OCI-LY3 (cell line): ENCODE measurements around the gene SH3RF3.

ENCODE experiments used
- EZH2phosphoT487 ChIP-seq: fragments of 200-600 bp; shearing (Covaris generic); IDR thresholded peaks from 2 replicates; pipeline ENCODE4 v1.6.1; 2018; ENCODE audit warnings: antibody characterized with exemption, mixed run types, low read depth
- TF ChIP-seq, protein P1 (sequence below): fragments of 200-600, 300-600 bp; sonication (generic); IDR thresholded peaks from 2 replicates; pipeline ENCODE4 v1.5.1; 2014; ENCODE audit warnings: antibody characterized with exemption, low read length, low read depth

DNA sequence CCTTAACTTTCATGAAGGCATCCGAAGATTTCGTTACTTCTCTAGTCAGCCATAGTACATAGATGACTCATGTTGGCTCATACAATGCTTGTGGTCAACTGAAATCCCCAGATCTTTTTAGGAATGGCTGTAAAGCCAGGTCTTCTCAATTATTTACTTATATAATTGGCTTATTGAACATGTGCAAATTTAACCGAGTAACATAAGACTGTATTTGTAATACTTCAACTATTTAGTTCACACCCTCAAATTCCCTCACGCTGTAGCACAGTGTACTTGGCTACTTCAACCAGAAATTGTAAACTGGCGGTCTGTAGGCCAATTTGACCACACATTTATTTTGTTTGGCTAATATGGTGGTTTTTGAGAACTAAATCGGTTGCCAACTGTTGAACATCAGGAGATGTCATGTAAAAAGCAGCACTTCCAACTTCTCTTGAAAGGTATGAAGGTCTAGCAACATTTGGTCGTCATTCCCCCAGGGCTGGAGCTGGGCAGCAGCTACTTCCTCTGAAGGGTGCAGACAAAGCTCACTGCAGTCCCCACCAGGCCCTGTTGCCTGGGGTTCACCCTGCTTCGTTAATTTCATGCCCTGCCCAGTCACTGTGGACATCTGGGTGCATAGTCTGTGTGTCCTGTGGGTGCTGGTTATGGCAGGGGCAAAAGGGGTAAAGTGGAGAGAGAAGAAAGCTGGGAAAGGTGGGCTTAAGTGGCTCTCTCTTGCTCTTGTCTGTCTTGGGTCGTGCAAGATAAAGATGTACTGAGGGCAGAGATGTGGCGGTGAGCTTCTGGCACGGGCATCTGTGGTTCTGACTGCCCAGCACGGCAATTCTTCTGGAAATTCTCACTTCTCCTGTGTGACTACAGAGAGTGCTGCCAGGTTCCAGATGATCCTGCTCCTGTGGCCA is 3.2 kb upstream of the SH3RF3 start:
- TF ChIP-seq, protein P1, sequence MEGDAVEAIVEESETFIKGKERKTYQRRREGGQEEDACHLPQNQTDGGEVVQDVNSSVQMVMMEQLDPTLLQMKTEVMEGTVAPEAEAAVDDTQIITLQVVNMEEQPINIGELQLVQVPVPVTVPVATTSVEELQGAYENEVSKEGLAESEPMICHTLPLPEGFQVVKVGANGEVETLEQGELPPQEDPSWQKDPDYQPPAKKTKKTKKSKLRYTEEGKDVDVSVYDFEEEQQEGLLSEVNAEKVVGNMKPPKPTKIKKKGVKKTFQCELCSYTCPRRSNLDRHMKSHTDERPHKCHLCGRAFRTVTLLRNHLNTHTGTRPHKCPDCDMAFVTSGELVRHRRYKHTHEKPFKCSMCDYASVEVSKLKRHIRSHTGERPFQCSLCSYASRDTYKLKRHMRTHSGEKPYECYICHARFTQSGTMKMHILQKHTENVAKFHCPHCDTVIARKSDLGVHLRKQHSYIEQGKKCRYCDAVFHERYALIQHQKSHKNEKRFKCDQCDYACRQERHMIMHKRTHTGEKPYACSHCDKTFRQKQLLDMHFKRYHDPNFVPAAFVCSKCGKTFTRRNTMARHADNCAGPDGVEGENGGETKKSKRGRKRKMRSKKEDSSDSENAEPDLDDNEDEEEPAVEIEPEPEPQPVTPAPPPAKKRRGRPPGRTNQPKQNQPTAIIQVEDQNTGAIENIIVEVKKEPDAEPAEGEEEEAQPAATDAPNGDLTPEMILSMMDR = no peak
- TF ChIP-seq EZH2phosphoT487 = no peak
